HEK293 (cell line): ENCODE measurements around the gene GFOD1.

Source experiments
- CTCF ChIA-PET: fragments of 350-600 bp; formaldehyde crosslinking; extraction: SDS; loops from one replicate; lab custom pipeline; 2021; ENCODE audit warnings: antibody characterized with exemption; lab: Yijun Ruan, JAX
- POLR2A ChIA-PET: fragments of 300-600 bp; formaldehyde crosslinking; extraction: SDS; loops from one replicate; lab custom pipeline; 2020; ENCODE audit warnings: antibody characterized with exemption, inconsistent platforms; lab: Yijun Ruan, JAX
- H3K27ac ChIP-seq: fragments of 200-500 bp; sonication (Bioruptor generic); 2 replicates; pipeline ENCODE4 v1.5.1; 2014; ENCODE audit warnings: low read depth, low read length, control low read depth, inconsistent platforms; ENCODE audit errors: extremely low read depth
- H3K36me3 ChIP-seq, 2 experiments: fragments of 200-500 bp in 1 of 2; sonication (Bioruptor generic) in 1 of 2; 1 replicate in 1 of 2; 2 replicates in 1 of 2; pipeline ENCODE4 v1.5.1; 2014 to 2017; ENCODE audit warnings: inconsistent platforms in 2 of 2, low read length in 2 of 2; ENCODE audit not compliant: control insufficient read depth in 2 of 2, insufficient read depth in 1 of 2
- H3K4me1 ChIP-seq: fragments of 200-500 bp; sonication (Bioruptor generic); 2 replicates; pipeline ENCODE4 v1.5.1; 2014; ENCODE audit warnings: mild to moderate bottlenecking, low read length, inconsistent platforms; ENCODE audit not compliant: control insufficient read depth, insufficient read depth
- H3K4me3 ChIP-seq: 2 replicates; pipeline ENCODE4 v1.5.1; 2011; ENCODE audit warnings: low read depth, mild to moderate bottlenecking, control low read depth, low read length, moderate library complexity
- H3K9me3 ChIP-seq: fragments of 200-500 bp; sonication (Bioruptor generic); 2 replicates; pipeline ENCODE4 v1.5.1; 2014; ENCODE audit warnings: low read depth, low read length, inconsistent platforms; ENCODE audit not compliant: control insufficient read depth, insufficient read depth
- EGR2 ChIP-seq: fragments of 450-650 bp; formaldehyde crosslinking; IDR thresholded peaks from 2 replicates; pipeline ENCODE4 v1.5.1; 2016; ENCODE audit warnings: low read depth, missing biosample characterization, missing genetic modification characterization
- GLIS1 ChIP-seq: fragments of 450-650 bp; formaldehyde crosslinking; IDR thresholded peaks from 2 replicates; pipeline ENCODE4 v1.5.1; 2016; ENCODE audit warnings: missing biosample characterization, missing genetic modification characterization
- GLIS2 ChIP-seq: fragments of 450-650 bp; formaldehyde crosslinking; IDR thresholded peaks from 2 replicates; pipeline ENCODE4 v1.5.1; 2016; ENCODE audit warnings: missing biosample characterization, missing genetic modification characterization
- KLF7 ChIP-seq: fragments of 450-650 bp; formaldehyde crosslinking; IDR thresholded peaks from 2 replicates; pipeline ENCODE4 v1.5.1; 2016; ENCODE audit warnings: missing biosample characterization, missing genetic modification characterization, borderline replicate concordance
- MYNN ChIP-seq: fragments of 450-650 bp; formaldehyde crosslinking; IDR thresholded peaks from 2 replicates; pipeline ENCODE4 v1.5.1; 2016; ENCODE audit warnings: missing biosample characterization, missing genetic modification characterization, borderline replicate concordance
- OVOL3 ChIP-seq: fragments of 450-650 bp; formaldehyde crosslinking; IDR thresholded peaks from 2 replicates; pipeline ENCODE4 v1.5.1; 2016; ENCODE audit warnings: missing biosample characterization, missing genetic modification characterization
- REPIN1 ChIP-seq: fragments of 450-650 bp; formaldehyde crosslinking; IDR thresholded peaks from 2 replicates; pipeline ENCODE4 v1.5.1; 2017; ENCODE audit warnings: missing biosample characterization, missing genetic modification characterization, low read depth
- TRIM28 ChIP-seq: IDR thresholded peaks from 2 replicates; pipeline ENCODE4 v1.6.1; 2011; ENCODE audit warnings: low read length, control low read depth, borderline replicate concordance
- ZNF114 ChIP-seq: fragments of 450-650 bp; formaldehyde crosslinking; IDR thresholded peaks from 2 replicates; pipeline ENCODE4 v1.5.0; 2017; ENCODE audit warnings: missing biosample characterization, missing genetic modification characterization
- ZNF239 ChIP-seq: fragments of 450-650 bp; formaldehyde crosslinking; IDR thresholded peaks from 2 replicates; pipeline ENCODE4 v1.5.1; 2016; ENCODE audit warnings: missing biosample characterization, missing genetic modification characterization
- ZNF624 ChIP-seq: fragments of 450-650 bp; formaldehyde crosslinking; IDR thresholded peaks from 2 replicates; pipeline ENCODE4 v1.5.1; 2017; ENCODE audit warnings: missing biosample characterization, missing genetic modification characterization
- ZNF792 ChIP-seq: fragments of 450-650 bp; formaldehyde crosslinking; IDR thresholded peaks from 2 replicates; pipeline ENCODE4 v1.5.1; 2016; ENCODE audit warnings: missing biosample characterization, missing genetic modification characterization
- ZNF843 ChIP-seq: fragments of 450-650 bp; formaldehyde crosslinking; IDR thresholded peaks from 2 replicates; pipeline ENCODE4 v1.5.1; 2016; ENCODE audit warnings: missing biosample characterization, missing genetic modification characterization
- TF ChIP-seq, protein P1 (sequence below): fragments of 450-650 bp; formaldehyde crosslinking; IDR thresholded peaks from 2 replicates; pipeline ENCODE4 v1.5.1; 2016; ENCODE audit warnings: missing biosample characterization, missing genetic modification characterization, low read depth
- TF ChIP-seq, protein P2 (sequence below): fragments of 450-650 bp; formaldehyde crosslinking; IDR thresholded peaks from 2 replicates; pipeline ENCODE4 v1.5.1; 2016; ENCODE audit warnings: missing biosample characterization, missing genetic modification characterization
- TF ChIP-seq, protein P3 (sequence below): fragments of 450-650 bp; IDR thresholded peaks from 2 replicates; pipeline ENCODE4 v1.5.1; 2018; ENCODE audit warnings: missing biosample characterization, mild to moderate bottlenecking, missing genetic modification characterization

GFOD1 gene

DNA sequence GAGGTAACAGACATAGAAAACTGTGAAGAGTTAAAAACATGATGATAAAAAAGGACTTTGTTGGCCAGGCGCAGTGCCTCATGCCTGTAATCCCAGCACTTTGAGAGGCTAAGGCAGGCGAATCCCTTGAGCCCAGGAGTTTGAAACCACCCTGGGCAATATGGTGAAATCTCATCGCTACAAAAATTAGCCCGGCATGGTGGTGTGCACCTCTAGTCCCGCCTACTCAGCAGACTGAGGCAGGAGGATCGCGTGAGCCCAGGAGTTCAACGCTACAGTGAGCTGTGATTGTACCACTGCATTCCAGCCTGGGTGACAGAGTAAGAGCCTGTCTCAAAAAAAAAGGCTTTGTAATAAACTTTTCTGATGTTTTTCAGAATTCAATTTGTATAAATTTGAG lies 60.1 kb downstream of the GFOD1 start:
- Histone ChIP-seq H3K36me3 (no peaks in the 10 kb centered on the region), H3K4me1 (peaks cover 14% of the 10 kb centered on the region), H3K9me3 (no peaks in the 10 kb centered on the region), H3K4me3 (no peak overlapping the region), H3K27ac (no peak overlapping the region)
- CTCF ChIA-PET = no interaction called here
- POLR2A ChIA-PET = no interaction called here
- TF ChIP-seq MYNN (tag by site-specific recombination) (no peak), EGR2 (tag by site-specific recombination) (no peak)

DNA sequence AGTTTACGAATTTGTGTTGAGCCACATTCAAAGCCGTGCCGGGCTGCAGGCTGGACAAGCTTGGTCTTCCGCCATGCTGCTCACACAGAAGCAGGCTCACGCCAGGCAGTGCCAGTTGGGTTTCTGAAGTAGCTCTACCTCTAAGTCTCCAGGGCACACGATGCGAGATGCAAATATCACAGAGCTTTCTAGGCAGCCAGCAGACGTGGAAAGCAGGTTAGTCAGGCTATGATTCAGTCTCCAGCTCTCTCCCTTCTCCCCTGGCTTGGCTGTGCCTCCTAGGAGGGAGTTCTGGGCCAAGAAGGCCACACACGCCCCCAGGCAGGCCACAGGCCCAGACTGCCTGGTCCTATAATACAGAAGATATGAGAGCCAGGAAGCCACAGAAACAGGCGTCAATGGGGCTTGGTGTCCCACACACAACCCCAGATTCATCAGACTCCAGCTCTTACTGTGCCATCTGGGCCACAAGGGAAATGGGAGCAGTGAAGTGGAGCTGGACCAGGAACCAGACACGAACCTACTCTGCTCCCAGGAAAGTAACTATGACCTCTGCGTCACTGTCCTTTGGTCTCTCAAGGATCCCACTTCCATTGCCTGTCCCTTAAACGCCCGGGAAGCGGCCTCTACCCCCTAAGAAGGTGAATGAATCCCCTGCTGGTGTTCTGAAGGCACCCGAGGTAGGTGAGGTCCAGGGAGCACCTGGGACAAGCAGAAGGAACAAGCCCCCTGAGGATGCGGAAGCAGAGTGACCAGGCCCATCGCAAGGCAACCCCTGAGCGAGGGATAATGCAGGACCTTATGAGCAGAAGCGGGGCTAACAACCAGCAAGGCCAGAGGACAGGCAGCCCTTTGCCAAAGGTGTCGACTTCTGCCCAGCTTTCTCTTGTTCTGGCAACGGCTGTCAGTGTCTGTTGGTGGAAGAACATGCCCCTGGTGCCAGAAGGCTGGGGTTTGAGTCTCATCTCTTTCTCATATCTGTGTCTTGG lies 61.2 kb downstream of the GFOD1 start:
- ChIA-PET POLR2A (interaction anchor here (0.6 kb wide), 1 partner anchor 51 kb away, joined by 3 read pairs; no protein-coding TSS in a partner anchor), CTCF (interaction anchor here (1.0 to 1.5 kb wide), 3 partner anchors 12 to 149 kb away, joined by 3 to 4 read pairs (median 3); no protein-coding TSS in a partner anchor)
- no peak overlapping the region for H3K4me3 ChIP-seq
- TF ChIP-seq OVOL3 (no peak), GLIS2 (tag by site-specific recombination) (no peak), REPIN1 (tag by site-specific recombination) (no peak), GLIS1 (tag by site-specific recombination) (no peak), ZNF624 (no peak), ZNF239 (tag by site-specific recombination) (no peak), KLF7 (no peak), ZNF843 (tag by site-specific recombination) (no peak), TRIM28 (no peak), ZNF792 (tag by site-specific recombination) (no peak), ZNF114 (tag by site-specific recombination) (no peak)
- TF ChIP-seq, protein P1, sequence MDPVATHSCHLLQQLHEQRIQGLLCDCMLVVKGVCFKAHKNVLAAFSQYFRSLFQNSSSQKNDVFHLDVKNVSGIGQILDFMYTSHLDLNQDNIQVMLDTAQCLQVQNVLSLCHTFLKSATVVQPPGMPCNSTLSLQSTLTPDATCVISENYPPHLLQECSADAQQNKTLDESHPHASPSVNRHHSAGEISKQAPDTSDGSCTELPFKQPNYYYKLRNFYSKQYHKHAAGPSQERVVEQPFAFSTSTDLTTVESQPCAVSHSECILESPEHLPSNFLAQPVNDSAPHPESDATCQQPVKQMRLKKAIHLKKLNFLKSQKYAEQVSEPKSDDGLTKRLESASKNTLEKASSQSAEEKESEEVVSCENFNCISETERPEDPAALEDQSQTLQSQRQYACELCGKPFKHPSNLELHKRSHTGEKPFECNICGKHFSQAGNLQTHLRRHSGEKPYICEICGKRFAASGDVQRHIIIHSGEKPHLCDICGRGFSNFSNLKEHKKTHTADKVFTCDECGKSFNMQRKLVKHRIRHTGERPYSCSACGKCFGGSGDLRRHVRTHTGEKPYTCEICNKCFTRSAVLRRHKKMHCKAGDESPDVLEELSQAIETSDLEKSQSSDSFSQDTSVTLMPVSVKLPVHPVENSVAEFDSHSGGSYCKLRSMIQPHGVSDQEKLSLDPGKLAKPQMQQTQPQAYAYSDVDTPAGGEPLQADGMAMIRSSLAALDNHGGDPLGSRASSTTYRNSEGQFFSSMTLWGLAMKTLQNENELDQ = no peak
- TF ChIP-seq, protein P2, sequence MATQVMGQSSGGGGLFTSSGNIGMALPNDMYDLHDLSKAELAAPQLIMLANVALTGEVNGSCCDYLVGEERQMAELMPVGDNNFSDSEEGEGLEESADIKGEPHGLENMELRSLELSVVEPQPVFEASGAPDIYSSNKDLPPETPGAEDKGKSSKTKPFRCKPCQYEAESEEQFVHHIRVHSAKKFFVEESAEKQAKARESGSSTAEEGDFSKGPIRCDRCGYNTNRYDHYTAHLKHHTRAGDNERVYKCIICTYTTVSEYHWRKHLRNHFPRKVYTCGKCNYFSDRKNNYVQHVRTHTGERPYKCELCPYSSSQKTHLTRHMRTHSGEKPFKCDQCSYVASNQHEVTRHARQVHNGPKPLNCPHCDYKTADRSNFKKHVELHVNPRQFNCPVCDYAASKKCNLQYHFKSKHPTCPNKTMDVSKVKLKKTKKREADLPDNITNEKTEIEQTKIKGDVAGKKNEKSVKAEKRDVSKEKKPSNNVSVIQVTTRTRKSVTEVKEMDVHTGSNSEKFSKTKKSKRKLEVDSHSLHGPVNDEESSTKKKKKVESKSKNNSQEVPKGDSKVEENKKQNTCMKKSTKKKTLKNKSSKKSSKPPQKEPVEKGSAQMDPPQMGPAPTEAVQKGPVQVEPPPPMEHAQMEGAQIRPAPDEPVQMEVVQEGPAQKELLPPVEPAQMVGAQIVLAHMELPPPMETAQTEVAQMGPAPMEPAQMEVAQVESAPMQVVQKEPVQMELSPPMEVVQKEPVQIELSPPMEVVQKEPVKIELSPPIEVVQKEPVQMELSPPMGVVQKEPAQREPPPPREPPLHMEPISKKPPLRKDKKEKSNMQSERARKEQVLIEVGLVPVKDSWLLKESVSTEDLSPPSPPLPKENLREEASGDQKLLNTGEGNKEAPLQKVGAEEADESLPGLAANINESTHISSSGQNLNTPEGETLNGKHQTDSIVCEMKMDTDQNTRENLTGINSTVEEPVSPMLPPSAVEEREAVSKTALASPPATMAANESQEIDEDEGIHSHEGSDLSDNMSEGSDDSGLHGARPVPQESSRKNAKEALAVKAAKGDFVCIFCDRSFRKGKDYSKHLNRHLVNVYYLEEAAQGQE (tag by site-specific recombination) = no peak
- TF ChIP-seq, protein P3, sequence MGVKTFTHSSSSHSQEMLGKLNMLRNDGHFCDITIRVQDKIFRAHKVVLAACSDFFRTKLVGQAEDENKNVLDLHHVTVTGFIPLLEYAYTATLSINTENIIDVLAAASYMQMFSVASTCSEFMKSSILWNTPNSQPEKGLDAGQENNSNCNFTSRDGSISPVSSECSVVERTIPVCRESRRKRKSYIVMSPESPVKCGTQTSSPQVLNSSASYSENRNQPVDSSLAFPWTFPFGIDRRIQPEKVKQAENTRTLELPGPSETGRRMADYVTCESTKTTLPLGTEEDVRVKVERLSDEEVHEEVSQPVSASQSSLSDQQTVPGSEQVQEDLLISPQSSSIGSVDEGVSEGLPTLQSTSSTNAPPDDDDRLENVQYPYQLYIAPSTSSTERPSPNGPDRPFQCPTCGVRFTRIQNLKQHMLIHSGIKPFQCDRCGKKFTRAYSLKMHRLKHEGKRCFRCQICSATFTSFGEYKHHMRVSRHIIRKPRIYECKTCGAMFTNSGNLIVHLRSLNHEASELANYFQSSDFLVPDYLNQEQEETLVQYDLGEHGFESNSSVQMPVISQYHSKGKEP = no peak
- H3K36me3 ChIP-seq = no peaks in the 10 kb centered on the region
- peaks cover 19% of the 10 kb centered on the region for H3K4me1 ChIP-seq
- H3K27ac ChIP-seq = no peak overlapping the region
- no peaks in the 10 kb centered on the region for H3K9me3 ChIP-seq
